Lung (tissue), 12 donors: ENCODE results near the gene OR51D1. TPM values are rescaled to one million over a fixed set of nuclear protein-coding genes. Genes with fewer than 3 reads are reported as not detected.

Source experiments
- ATAC-seq: fragments of 200-7000 bp; cut with Tn5 transposase; one replicate; pipeline ENCODE4 v1.9.1; 2020; ENCODE audit warnings: moderate number of reproducible peaks; ENCODE audit not compliant: insufficient read depth, low FRiP score
- DNase-seq, 3 donors: peaks; one replicate each; pipeline ENCODE4 v3.0.0-alpha.2; 2013 to 2017
- H3K27ac ChIP-seq, 2 donors: one replicate each; pipeline ENCODE4 v1.5.1; 2013; ENCODE audit warnings: mild to moderate bottlenecking in 2 of 2, moderate library complexity in 2 of 2, control low read depth in 1 of 2, inconsistent platforms in 1 of 2, low read depth in 1 of 2, low read length in 1 of 2
- H3K27me3 ChIP-seq, 3 donors: one replicate each; pipeline ENCODE4 v1.5.1; 2013; ENCODE audit warnings: low read length in 2 of 3; ENCODE audit not compliant: control insufficient read depth in 3 of 3, insufficient read depth in 3 of 3
- H3K36me3 ChIP-seq, 4 donors: one replicate each; pipeline ENCODE4 v1.5.1; 2013; ENCODE audit warnings: low read length in 4 of 4, mild to moderate bottlenecking in 1 of 4, moderate library complexity in 1 of 4; ENCODE audit not compliant: control insufficient read depth in 4 of 4, insufficient read depth in 4 of 4
- H3K4me1 ChIP-seq, 5 donors: one replicate each; pipeline ENCODE4 v1.5.1; 2013; ENCODE audit warnings: low read length in 5 of 5, mild to moderate bottlenecking in 2 of 5, moderate library complexity in 1 of 5; ENCODE audit not compliant: control insufficient read depth in 5 of 5, insufficient read depth in 5 of 5
- H3K4me3 ChIP-seq: one replicate; pipeline ENCODE4 v1.5.1; 2013; ENCODE audit warnings: mild to moderate bottlenecking, control low read depth, moderate library complexity
- H3K9ac ChIP-seq, 2 donors: one replicate each; pipeline ENCODE4 v1.5.1; 2013; ENCODE audit warnings: low read length in 2 of 2, control low read depth in 1 of 2; ENCODE audit not compliant: insufficient read depth in 1 of 2
- H3K9me3 ChIP-seq, 4 donors: one replicate each; pipeline ENCODE4 v1.5.1; 2013; ENCODE audit warnings: low read length in 3 of 4, mild to moderate bottlenecking in 1 of 4, moderate library complexity in 1 of 4; ENCODE audit not compliant: control insufficient read depth in 4 of 4, insufficient read depth in 3 of 4
- CTCF ChIP-seq: IDR thresholded peaks from 2 replicates; pipeline ENCODE4 v1.5.1; 2012; ENCODE audit warnings: mild to moderate bottlenecking; ENCODE audit errors: control extremely low read depth, extremely low read depth
- WGBS, 2 donors: extraction: QIAGEN DNeasy Blood & Tissue Kit; methylation state at CpG; one replicate each; pipeline ENCODE4 v1.1.7; 2013; 5-methylcytosine and 5-hydroxymethylcytosine counted together
- polyA plus RNA-seq, 2 donors: library from polyadenylated mRNA; stranded (reverse); fragments of 200-250 nt; gene quantifications; one replicate each; pipeline ENCODE4 v1.2.1, GENCODE V29; 2013
- total RNA-seq, 2 donors: library from RNA; depleted of rRNA in 1 of 2; stranded (reverse); fragments of >200 nt in 1 of 2; gene quantifications; one replicate each; pipeline ENCODE4 v1.2.1, GENCODE V29; 2014 to 2021
- donor health status: control.
- donor health status: control.
- donor health status: Bipolar disorder and iron deficiency.
- donor health status: healthy.
- donor health status: DM: yes; HTN: yes; CAD: no.

Gene OR51D1
- total and polyA plus RNA-seq, 4 donors = not detected

DNA sequence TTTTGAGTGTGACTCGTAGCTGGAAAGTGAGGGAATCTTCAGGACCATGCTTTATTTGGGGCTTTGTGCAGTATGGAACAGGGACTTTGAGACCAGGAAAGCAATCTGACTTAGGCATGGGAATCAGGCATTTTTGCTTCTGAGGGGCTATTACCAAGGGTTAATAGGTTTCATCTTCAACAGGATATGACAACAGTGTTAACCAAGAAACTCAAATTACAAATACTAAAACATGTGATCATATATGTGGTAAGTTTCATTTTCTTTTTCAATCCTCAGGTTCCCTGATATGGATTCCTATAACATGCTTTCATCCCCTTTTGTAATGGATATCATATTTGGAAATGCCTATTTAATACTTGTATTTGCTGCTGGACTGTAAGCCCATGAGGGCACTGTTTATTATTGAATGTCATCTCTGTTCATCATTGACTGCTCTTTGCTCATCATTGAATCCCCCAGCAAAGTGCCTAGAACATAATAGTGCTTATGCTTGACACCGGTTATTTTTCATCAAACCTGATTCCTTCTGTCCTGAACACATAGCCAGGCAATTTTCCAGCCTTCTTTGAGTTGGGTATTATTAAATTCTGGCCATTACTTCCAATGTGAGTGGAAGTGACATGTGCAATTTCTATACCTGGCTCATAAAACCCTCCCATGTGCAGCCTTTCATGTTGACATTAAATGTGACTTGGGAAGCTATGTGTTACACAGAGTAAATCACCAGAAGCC is 17.5 kb downstream of the OR51D1 start:
- Histone ChIP-seq H3K27me3 (no peaks in the 10 kb centered on the region), H3K9me3 (peaks cover 0 to 3% (median 0%) of the 10 kb centered on the region in 4 donors), H3K4me3 (no peak overlapping the region), H3K36me3 (no peaks in the 10 kb centered on the region), H3K4me1 (peaks cover 0 to 4% (median 0%) of the 10 kb centered on the region in 5 donors), H3K9ac (no peak overlapping the region), H3K27ac (no peak overlapping the region)
- TF ChIP-seq CTCF = no peak
- DNase-seq (no peak), ATAC-seq (no peak)
- WGBS, 2 donors = 71 to 78% methylated on average over 2 of the region's 2 CpGs

- WGBS, 2 donors = 48 to 52% methylated on average over 5 of the region's 5 CpGs
- Histone ChIP-seq H3K4me3 (no peak overlapping the region), H3K9me3 (no peaks in the 10 kb centered on the region), H3K9ac (no peak overlapping the region), H3K36me3 (no peaks in the 10 kb centered on the region), H3K4me1 (peaks cover 0 to 4% (median 0%) of the 10 kb centered on the region in 5 donors), H3K27me3 (no peaks in the 10 kb centered on the region), H3K27ac (no peak overlapping the region)
- ATAC-seq = no peak
- DNase-seq = peak in 1 of 3 donors; percentile 4
- TF ChIP-seq CTCF = no peak
Observed at GRCh38 chr11:4658629-4659445, 21.6 kb downstream of the OR51D1 start.

- 92% methylated on average over 6 of the region's 6 CpGs for WGBS, 2 donors
- Histone ChIP-seq H3K4me1 (peaks cover 0 to 4% (median 0%) of the 10 kb centered on the region in 5 donors), H3K27me3 (no peaks in the 10 kb centered on the region), H3K36me3 (no peaks in the 10 kb centered on the region), H3K27ac (no peak overlapping the region), H3K4me3 (no peak overlapping the region), H3K9ac (no peak overlapping the region), H3K9me3 (no peaks in the 10 kb centered on the region)
- TF ChIP-seq CTCF = no peak
- ATAC-seq = no peak
- no peak for DNase-seq
Observed at GRCh38 chr11:4662876-4663275, 25.6 kb downstream of the OR51D1 start.
